ENCODE results near the gene GRAMD1A.
"Not testable (repeated sequence)": the region's sequence is repeated elsewhere in the genome, so short reads cannot be mapped to it uniquely, and the experiment has no call there.

Gene GRAMD1A

GRCh38 chr19:35038623-35039512, 38.7 kb downstream of the GRAMD1A start:
- DNase-seq: no peak

GRCh38 chr19:35039881-35040825, 40.0 kb downstream of the GRAMD1A start:
- DNase-seq: no peak

- DNase-seq: peak; percentile 49
These were observed 40.9 kb downstream of the GRAMD1A start for GRCh38 chr19:35040826-35041547.

GRCh38 chr19:35041548-35042055, 41.5 kb downstream of the GRAMD1A start, which contains the start of gene HPN:
Gene HPN, plus strand, starts transcription at chr19:35041721. Its CDS starts 786 bp downstream, at chr19:35042507.
- no peak for DNase-seq

GRCh38 chr19:35042056-35042730, 42.1 kb downstream of the GRAMD1A start:
- DNase-seq: no peak

- no peak for DNase-seq
These were observed 43.0 kb downstream of the GRAMD1A start for GRCh38 chr19:35042954-35043604.

- DNase-seq: no peak
These were observed 43.8 kb downstream of the GRAMD1A start for GRCh38 chr19:35043906-35044305.

- peak; percentile 71 for DNase-seq
These were observed 44.4 kb downstream of the GRAMD1A start for GRCh38 chr19:35044317-35045117.

GRCh38 chr19:35045667-35046300, 45.7 kb downstream of the GRAMD1A start:
- peak; percentile 64 for DNase-seq

GRCh38 chr19:35046461-35046860, 46.3 kb downstream of the GRAMD1A start:
- DNase-seq: no peak

- no peak for DNase-seq
These were observed 48.8 kb downstream of the GRAMD1A start for GRCh38 chr19:35048911-35049411.

- no peak for DNase-seq
These were observed 49.3 kb downstream of the GRAMD1A start for GRCh38 chr19:35049456-35049855.

- not testable (repeated sequence) for DNase-seq
These were observed 50.5 kb downstream of the GRAMD1A start for GRCh38 chr19:35050662-35051061.

- not testable (repeated sequence) for DNase-seq
These were observed 51.1 kb downstream of the GRAMD1A start for GRCh38 chr19:35051268-35051667.

- no peak for DNase-seq
These were observed 51.7 kb downstream of the GRAMD1A start for GRCh38 chr19:35051796-35052195.

GRCh38 chr19:35052599-35053190, 52.6 kb downstream of the GRAMD1A start:
- no peak for DNase-seq

GRCh38 chr19:35053667-35054293, 53.7 kb downstream of the GRAMD1A start:
- no peak for DNase-seq

- no peak for DNase-seq
These were observed 54.5 kb downstream of the GRAMD1A start for GRCh38 chr19:35054626-35055025.

GRCh38 chr19:35055715-35056179, 55.6 kb downstream of the GRAMD1A start:
- DNase-seq: no peak

All from stimulated activated CD4-positive, alpha-beta T cell treated with anti-CD3 and anti-CD28 coated beads, Interleukin-15, amount 100 ng/mL, for 24 hours (primary cell).